HG03175 (cell line): Measurements from ENCODE around the gene CACNA2D3.

ENCODE experiments used
- ATAC-seq: cut with Tn5 transposase; IDR thresholded peaks from one replicate; pipeline ENCODE4 v1.9.1; 2021; ENCODE audit warnings: mild to moderate bottlenecking, moderate library complexity; ENCODE audit not compliant: unreplicated experiment

CACNA2D3 gene

DNA sequence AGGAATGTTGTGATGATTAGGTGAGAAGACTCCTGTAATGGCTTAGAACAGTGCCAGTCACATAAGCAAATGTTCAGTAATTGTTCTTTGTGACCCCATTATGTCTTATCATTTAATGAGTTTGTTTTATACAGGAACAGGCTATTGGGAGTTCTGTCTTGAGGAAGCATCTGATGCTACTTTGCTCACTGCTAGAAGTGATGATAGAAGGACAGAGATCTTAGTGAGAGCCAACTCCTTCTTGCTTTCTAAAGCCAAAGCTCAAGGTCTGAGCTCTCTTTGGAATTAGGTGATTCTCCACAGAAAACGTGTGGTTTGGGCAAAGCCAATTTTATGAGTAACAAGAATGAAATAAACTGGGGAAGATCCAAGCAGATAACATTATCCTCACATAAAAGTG is 590.7 kb downstream of the CACNA2D3 start:
- ATAC-seq, result no peak

DNA sequence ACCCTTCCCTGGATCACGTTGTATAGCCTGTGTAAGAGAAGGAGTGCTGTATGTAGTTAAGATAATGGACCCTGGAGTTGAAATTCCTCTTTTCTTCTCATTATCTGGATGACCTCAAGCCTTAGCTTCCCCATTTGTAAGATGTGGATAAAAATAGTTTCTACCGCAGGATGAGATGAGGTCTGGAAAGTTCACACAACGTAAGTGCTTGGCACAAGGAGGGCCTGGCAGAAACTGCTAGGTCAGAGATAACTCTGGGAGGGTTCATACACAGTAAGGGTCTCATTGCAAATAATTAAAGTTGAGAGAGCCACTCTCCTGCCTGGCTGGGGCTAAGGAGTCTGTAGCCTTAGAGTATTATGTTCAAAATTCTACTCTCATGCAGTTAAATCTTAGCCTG is 591.1 kb downstream of the CACNA2D3 start:
- ATAC-seq, result no peak

DNA sequence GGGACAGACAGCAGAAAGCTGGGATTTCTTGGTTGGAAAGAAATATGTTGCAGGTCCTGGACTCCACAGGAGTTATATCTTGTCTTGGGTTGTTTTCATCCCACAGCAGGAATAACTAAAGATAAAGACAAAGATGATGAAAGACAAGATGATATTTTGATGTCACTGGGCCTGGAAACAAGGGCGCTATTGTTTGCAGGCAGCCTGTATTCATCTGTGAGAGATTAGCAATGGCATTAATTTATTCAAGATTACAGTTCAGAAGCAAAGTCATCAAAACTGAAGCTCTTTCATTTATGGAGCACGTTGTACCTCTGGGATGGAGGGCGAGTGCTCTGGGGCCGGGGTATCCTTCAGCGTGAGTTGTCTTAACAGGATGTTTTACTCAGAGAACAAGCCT is 591.7 kb downstream of the CACNA2D3 start:
- no peak for ATAC-seq

DNA sequence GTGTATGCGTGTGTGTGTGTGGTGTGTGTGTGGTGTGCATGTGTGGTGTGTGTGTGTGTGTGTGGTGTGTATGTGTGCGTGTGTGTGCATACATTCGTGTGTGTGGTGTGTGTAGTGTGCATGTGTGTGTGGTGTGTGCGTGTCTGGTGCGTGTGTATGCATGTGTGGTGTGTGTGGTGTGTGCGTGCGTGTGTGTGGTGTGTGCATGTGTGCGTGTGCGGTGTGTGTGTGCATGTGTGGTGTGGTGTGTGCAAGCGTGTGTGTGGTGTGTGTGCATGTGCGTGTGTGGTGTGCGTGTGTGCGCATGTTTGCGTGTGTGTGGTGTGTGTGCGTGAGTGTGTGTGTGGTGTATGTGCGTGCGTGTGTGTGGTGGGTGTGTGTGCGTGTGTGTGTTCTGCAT is 595.2 kb downstream of the CACNA2D3 start:
- ATAC-seq, result no peak

DNA sequence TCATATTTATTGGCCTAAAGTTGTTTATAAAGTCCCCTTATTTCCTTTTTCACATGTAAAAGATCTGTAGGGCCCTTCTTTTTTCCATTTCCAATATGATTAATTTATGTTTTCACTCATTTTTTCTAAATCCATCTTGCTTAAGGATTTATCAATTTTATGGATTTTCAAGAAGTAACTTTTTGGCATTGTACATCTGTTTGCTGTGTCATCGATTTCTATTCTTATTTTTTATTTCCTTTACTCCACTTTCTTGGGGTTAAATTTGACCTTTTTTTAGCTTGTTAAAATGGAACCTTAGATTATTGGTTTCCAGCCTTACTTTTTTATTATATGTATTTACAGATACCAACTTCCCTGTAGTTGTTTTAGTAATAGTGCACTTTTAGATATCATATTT is 597.6 kb downstream of the CACNA2D3 start:
- no peak for ATAC-seq

DNA sequence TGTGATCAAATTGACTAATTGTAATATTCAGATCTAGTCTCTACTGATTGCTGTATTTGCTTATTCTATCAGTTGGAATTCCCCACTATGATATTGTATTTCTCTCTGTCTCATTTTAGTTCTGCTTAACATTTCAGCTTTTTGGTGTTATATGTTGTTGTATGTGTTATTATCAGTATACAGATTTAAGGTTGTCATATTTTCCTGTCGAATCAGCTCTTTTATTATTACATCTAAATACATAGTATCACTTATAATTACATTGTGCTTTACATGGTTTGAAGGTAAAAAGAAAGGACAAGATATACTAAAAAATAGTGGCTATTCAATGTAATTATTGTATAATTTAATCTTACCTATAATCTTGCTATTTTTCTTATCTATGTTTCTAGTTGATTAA is 598.3 kb downstream of the CACNA2D3 start:
- no peak for ATAC-seq

DNA sequence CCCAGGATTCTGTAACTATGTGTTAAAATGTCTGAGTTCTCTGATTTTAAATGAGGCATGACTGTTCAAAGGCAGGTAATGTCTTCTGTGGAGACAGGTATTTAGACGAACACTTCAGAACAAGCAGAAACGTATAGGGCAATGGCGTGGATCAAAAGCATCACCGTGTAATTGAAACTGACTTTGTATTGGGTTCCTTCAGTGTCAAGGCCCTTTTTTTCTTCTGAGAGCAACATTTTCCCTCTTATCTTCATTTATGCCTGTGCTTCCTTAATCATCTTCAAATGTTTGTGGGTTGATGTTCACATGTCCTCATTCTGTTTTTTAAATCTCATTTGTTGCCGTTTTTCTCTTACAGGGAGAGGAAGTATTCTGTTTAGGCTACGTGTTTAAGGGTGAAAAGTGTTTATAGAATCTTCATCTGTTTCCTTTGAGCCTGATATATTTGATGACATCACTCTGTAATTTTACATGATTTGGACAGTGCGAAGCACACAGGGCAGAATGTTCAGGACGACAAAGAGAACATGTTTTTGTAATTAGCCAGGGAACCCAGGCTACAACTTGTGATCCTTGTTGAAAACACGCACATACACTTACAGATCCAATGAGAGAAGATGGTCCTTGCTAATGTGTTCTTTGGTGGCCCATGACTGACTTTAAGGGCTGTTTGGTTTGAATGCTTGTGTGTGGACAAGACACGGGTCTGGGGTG is 609.5 kb downstream of the CACNA2D3 start:
- no peak for ATAC-seq

DNA sequence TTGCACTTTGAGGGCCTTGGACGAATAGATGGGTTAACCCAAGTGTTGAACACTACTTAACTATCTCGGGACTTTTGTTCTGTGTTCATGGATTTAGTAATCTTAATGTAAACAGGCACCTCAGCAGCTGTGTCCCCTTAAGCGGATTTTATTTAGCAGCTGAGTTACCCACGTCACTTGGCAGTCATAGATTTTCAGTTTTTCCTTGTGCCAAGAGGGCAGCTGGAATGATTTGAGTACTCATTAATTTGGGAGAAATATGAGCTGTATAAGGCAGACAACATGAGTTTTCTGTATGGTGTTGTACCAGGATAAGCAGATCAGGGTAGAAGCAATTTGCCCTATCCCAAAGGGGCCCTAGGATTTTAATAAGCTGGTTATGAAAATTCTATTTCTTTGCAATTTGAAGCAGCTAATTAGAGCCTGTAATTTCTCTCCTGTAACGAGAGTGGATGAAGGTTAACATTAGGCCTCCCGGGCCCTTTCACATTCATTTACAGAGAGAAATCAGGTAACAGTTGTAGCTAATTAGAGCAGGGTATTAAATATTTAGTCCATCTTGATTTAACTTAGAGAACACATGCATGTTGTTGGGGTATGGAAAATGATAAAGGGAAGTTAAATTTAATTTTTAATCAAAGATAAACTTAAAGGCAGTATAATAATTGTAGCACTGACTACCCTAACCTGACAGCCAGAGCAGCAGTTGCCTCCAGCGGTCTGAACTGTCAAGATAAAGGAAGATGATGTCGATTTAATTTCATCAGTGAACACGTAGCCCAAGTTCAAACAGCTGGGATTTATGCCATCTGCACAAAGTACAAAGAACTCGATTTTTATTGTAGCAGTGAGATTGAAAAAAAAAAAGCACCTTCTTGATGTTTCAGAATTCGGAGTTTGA is 611.0 kb downstream of the CACNA2D3 start:
- ATAC-seq, result no peak

DNA sequence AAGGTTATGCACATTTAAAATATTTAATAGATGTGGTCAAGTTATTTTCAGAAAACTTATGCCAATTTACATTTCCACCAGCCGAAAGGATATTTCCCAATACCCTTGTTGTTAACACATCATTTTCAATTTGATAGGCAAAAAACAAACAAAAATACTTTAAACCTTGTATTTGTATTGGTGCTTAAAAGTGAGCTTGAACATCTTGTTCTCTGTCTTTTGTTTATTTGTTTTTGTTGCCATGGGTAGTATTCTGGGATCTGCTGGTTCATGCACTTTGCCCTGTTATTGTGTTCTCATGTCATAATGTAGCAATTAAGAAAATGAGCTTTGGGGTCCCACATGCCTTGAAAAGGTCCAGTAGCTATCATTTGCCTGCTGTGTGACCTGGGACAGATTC is 614.1 kb downstream of the CACNA2D3 start:
- ATAC-seq, result no peak

DNA sequence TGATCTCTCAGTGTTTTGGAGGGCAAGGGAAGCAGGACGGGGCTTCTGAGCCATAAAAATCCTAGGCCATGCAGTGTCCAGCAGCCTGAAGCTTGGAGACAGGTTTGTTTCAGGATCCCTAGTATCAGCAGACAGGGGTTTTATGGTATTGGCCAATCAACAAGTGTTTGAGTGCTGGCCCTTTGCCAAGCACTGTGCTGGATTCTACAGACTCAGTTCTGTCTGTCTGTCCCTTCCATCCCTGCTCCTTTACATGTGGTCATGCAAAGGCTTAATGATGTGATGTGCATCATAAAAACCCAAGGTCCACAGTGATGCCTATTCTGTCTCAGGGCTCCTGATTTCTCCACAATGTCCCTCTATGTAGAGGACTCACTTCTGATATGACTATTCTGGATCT is 621.4 kb downstream of the CACNA2D3 start:
- no peak for ATAC-seq

DNA sequence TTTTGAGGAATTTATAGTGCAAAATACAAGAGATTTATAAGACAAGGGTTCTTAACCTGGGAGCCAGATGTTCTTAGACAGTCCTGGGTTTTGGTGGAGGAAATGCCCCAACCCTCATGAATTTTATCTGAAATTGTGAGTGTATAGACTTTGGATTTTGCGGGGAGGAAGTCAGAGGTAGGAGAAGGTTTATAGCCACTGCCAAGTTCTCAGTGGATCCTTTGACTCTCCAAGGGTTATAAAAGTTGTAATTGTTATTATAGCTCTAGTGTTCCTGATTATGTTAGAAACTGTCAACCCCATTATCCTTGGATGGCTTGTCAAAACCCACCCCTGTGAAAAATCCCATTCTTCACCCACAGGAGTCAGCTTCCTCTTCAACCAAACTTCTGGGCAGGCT is 621.9 kb downstream of the CACNA2D3 start:
- ATAC-seq, result no peak

DNA sequence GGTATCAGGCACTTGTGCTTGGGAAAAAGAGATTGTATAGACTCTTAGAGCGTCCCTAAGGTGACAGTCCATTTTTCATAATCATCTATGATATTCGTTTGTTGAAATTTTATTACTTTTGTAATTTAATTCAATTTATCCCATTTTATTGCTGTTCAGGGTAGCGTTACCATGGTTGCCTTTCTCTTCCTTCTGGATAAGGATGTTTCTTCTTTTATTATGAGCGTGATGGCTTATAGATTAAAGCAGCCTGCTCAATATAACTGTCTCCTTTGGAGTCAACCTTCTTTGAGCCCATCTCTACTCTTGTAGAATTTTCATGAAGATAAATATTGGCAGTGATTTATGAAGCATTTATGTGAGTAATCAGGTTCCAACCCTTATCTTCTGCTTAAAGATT is 623.5 kb downstream of the CACNA2D3 start:
- no peak for ATAC-seq

DNA sequence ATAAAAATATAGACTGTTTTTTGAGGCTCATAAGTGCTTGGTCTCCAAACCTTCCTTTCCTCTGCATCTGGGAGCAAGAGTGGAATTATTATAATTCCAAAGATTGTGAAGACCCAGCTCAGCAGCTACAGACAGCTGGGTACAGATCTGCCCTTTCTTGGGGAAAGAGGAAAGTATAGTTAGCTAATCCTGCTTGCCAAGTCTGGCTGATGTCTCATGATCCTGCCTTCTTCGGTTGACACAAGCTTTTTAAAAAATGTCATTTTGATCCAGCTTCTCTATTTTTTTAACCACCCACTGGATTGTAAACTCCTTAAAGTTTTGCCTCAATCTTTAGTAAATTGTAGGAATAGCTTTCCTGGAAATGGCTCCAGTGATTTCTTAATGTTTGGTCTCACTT is 624.4 kb downstream of the CACNA2D3 start:
- ATAC-seq, result no peak

DNA sequence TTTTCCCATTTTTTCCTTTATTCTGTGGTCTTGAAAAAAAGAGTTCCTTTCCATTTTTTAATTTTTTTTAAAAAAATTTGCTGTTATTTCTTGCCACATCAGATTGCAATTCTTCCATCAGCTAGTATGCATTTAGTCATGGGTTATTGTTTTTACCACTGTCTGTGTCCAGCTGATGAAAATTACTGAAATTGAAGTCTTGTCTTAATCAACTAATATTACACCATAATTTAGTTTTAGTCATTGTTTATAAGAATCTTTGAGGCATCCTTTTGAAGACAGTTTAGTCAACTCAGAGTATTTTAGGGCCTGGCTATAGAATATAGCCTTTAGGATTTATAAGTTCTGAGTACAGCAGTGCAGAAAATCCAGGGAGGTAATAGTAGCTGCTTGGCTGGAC is 633.4 kb downstream of the CACNA2D3 start:
- no peak for ATAC-seq

DNA sequence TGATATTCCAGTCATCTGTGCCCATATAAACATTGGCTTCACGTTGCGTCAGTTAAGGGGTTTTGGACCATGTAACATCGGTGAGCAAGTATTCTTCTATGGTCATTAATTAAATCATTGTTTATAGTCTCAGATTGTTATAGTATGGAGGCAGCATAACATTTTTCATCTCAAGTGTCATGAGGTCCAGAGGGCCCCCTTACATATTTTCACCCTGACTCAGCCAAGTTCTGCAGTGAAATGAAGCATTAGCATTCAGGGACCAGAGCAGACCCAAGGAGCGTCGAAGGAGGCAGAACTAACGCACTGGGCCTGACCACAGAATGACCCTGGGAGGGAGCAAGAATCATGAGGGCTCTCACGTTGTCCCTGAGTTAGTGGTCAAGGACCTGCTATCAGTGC is 634.0 kb downstream of the CACNA2D3 start:
- no peak for ATAC-seq

DNA sequence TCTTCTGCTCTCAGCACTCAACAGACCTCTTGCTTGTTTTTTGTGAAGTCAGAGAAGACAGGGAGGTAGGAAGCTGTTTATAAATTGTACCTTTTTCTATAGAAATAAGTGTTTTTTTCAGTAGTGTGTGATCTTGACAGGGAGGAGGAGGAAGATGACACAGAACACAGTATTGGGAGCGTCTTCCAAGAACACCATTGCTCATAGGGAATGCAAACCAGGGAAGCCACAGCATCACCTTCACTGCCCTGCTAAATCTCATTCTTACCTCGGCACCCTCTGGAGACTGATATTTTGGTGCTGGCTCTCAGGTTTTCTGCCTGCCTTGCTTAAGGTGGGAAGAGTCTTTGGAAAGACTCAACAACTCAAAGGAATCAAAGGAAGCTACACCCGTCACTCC is 636.1 kb downstream of the CACNA2D3 start:
- no peak for ATAC-seq

DNA sequence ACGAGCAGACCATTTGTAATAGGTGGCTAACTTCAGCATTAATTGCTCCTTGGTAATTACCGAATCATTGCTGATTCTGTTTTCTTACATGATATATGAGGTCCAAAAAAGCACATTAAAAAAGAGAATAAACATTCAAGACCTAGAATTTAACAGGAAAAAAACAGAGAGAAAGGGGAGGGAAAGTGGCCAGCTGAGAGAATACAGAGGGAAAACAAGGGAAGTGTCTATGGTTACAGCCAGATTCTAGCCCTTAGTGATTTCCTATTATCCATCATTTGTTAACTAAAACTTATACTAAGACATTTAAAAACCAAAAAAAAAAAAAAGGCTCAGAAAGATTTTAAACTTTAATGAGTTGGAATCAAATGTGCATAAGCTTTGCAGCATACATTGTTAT is 636.8 kb downstream of the CACNA2D3 start:
- ATAC-seq, result no peak

DNA sequence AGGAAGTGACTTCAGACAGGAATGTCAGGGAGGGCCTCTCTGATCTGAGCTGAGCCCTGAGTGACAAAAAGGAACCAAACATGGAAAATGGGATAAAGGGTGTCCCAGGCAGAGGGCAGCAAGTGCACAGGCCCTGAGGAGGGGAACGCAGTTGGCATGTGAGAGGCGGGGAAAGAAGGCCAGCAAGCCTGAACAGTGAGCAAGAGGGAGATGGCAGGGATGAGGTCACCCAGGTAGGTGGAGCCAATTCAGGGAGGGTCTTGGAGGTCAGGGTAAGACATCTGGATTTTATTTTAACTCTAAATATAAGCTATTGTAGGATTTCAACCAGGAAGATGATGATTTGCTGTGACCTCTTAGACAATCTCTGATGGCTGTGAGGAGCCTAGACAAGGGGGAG is 637.8 kb downstream of the CACNA2D3 start:
- ATAC-seq, result no peak

DNA sequence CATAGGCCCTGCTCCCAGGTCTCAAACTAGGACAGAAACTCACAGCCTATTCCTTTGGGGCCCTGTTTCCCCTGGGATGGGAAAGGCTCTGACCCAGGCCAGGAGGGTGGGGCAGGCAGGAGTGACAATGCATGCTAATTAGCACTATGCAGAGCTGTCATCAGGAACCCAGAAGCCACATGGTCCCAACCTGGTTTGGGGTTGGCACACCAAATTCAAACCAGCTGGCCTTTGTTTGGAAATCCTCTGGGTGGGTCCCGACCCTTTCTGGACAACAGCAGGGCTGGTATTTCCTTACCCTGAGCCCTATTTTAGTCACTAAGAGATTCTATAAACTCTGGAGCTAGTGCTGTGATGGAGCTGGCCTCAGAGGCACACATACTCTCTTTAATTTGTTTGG is 639.3 kb downstream of the CACNA2D3 start:
- ATAC-seq, result no peak

DNA sequence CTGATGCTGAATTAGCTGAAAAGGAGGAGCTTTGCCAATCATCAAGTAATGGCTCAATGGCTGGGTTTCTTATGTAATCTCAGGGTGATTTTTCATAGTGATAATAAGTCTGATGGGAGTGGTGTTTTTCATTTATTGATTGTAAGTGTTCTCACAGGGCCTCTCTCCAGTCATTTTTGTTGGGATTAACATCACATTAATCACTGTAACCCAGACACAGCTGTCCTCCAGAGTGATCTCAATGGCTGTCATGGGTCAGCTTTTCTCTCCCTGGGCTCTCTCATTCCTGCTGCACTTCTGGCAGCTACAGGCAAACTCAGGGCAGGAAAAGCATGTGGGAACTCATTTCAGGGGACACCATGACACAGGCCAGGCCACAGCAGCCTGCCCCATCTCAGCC is 642.6 kb downstream of the CACNA2D3 start:
- no peak for ATAC-seq

DNA sequence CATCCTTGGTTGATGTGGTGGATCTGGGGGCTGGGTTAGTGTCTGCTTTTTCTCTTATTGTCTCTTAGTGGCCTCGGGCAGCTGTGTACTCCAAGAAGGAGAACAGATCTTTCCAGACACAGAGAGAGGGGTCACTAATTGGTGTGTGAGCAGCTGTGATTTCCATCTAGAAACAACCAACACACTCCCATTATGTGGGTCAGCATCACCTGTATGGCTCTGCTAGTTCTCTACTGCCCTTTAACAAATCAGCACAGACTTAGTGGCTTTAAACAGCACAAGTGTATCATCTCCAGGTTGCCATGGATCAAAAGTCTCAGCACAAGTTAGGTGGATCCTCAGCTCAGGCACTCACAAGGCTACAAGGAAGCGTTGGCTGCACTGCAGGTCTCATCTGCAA is 648.7 kb downstream of the CACNA2D3 start:
- no peak for ATAC-seq

DNA sequence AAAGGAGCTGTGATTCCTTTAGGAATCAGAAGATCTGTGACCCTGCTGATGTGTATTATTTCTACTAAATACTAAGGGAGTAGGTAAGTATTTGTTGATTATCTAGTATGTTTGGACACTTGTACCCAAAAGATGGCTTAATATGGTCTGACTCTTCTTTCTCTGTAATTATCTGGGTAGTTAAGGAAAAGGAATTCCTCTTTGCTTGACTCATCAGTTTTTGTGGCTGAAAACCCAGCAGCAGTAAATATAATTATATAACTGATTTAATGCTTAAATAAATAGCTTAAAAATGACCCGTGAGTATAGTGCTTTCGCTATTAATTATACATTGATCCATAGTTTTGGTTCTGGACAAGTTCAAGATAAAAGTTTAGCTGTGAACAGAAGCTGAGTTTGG is 649.7 kb downstream of the CACNA2D3 start:
- ATAC-seq, result no peak
